ENCODE measurements around the gene HMCES.
"Not testable (repeated sequence)": the region's sequence is repeated elsewhere in the genome, so short reads cannot be mapped to it uniquely, and the experiment has no call there.

DNA sequence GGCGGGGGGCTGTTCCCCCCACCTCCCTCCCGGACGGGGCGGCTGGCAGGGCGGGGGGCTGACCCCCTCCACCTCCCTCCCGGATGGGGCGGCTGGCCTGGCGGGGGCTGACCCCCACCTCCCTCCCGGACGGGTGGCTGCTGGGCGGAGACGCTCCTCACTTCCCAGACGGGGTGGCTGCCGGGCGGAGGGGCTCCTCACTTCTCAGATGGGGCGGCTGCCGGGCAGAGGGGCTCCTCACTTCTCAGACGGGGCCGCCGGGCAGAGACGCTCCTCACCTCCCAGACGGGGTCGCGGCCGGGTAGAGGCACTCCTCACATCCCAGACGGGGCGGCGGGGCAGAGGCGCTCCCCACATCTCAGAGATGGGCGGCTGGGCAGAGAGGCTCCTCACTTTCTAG, 61.2 kb downstream of the HMCES start:
- TF ChIP-seq, protein P1, sequence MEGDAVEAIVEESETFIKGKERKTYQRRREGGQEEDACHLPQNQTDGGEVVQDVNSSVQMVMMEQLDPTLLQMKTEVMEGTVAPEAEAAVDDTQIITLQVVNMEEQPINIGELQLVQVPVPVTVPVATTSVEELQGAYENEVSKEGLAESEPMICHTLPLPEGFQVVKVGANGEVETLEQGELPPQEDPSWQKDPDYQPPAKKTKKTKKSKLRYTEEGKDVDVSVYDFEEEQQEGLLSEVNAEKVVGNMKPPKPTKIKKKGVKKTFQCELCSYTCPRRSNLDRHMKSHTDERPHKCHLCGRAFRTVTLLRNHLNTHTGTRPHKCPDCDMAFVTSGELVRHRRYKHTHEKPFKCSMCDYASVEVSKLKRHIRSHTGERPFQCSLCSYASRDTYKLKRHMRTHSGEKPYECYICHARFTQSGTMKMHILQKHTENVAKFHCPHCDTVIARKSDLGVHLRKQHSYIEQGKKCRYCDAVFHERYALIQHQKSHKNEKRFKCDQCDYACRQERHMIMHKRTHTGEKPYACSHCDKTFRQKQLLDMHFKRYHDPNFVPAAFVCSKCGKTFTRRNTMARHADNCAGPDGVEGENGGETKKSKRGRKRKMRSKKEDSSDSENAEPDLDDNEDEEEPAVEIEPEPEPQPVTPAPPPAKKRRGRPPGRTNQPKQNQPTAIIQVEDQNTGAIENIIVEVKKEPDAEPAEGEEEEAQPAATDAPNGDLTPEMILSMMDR (IDR thresholded peaks at IDR 0.05): not testable (repeated sequence)
- not testable (repeated sequence) for TF ChIP-seq POLR2A (IDR thresholded peaks at IDR 0.05)
